ENCODE data around the gene NTHL1.

DNA sequence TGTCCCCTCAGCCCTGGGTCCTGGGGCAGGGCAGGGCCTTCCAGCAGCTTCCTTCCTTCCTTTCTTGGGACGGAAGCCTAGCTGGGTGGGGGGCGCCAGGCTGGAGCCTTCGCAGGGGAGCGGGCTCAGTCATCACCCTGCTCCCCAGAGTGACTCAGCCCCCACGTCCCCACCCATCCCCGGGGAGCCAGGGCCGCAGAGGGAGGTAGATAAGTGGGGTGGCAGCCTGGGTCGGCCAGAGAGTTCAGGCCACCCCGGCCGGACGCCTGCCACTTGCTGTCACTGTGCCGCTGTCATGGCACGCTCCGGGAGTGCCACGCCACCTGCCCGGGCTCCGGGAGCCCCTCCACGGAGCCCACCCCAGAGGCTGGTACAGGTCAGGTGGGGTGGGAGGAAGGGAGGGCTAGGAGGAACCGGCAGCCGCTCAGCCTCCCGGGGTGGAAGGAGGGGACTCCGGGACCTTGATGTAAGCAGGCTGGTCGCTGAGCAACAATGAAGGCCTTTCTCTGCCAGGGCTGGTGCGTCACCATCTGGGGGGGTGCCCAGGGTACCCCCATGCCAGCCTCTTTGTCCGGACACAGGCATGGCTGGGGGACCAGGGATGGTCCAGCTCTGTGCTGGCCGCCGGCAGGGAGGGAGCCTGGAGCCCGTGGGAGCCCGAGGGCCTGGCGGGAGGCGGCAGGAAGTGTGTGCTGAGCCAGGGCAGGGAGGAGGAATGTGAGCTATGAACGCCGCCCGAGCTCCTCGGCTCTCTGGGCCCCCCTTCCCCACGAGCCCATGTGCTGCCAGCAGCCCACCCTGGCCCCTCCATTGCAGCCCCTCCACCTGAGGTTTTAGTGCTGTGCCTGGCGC is 14.4 kb downstream of the NTHL1 start:
- TF ChIP-seq CTCF (CRISPR knock-in tag; IDR thresholded peaks at IDR 0.05) = no peak
- TF ChIP-seq EP300 (IDR thresholded peaks at IDR 0.05; ENCODE audit: low read depth in 2 of 2, low read length in 2 of 2) = no peak
- no peak for TF ChIP-seq EP300 (CRISPR knock-in tag; IDR thresholded peaks at IDR 0.05; ENCODE audit: borderline replicate concordance)
- TF ChIP-seq RFXAP (CRISPR knock-in tag; IDR thresholded peaks at IDR 0.05; ENCODE audit: borderline replicate concordance) = no peak
